ENCODE data around the gene CCAR1.
"Not testable (repeated sequence)": the region's sequence is repeated elsewhere in the genome, so short reads cannot be mapped to it uniquely, and the experiment has no call there.

Gene CCAR1

DNA sequence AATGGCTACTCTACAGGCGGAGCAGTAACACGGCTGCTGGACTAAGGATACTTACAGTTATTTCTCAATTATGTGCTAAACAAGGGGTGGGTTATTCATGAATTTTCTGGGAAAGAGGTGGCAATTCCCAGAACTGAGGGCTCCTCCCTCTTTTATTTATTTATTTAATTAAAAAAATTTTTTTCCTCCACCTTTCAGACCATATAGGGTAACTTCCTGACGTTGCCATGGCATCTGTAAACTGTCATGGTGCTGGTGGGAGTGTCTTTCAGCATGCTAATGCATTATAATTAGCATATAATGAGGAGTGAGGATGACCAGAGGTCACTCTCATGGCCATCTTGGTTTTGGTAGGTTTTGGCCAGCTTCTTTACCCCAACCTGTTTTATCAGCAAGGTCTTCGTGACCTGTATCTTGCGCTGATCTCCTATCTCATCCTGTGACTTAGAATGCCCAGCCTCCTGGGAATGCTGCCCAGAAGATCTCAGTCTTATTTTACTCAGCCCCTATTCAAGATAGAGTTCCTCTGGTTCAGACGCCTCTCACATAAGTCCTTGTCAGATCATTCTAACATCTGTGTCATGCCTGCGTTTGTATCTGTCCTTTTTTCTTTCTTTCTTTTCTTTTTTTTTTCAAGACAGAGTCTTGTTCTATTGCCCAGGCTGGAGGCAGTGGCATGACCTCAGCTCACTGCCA is 90.4 kb downstream of the CCAR1 start:
- no peak overlapping the region for H3K27ac ChIP-seq (ENCODE audit: low read depth, low read length)
- H3K36me3 ChIP-seq (ENCODE audit: control insufficient read depth, insufficient read depth, low read length) = no peaks in the 10 kb centered on the region
- H3K4me3 ChIP-seq (ENCODE audit: low read length) = no peak overlapping the region
- H3K18ac ChIP-seq (ENCODE audit: low read length) = no peak overlapping the region
- H2BK5ac ChIP-seq (ENCODE audit: low read length) = no peak overlapping the region
- H2AK5ac ChIP-seq (ENCODE audit: low read length) = no peak overlapping the region
- no peak overlapping the region for H4K5ac ChIP-seq (ENCODE audit: low read length)
- H3K23ac ChIP-seq (ENCODE audit: low read length) = no peak overlapping the region
- no peaks in the 10 kb centered on the region for H3K79me2 ChIP-seq (ENCODE audit: control insufficient read depth, insufficient read depth, low read length)
- no peak overlapping the region for H3K9ac ChIP-seq (ENCODE audit: low read length)
- no peaks in the 10 kb centered on the region for H3K27me3 ChIP-seq (ENCODE audit: insufficient read depth, low read length, poor library complexity)
- H3K4ac ChIP-seq (ENCODE audit: low read depth, low read length) = no peak overlapping the region
- H3K4me2 ChIP-seq (ENCODE audit: low read length) = no peak overlapping the region
- H3K56ac ChIP-seq (ENCODE audit: low read length) = no peak overlapping the region
- no peaks in the 10 kb centered on the region for H3K79me1 ChIP-seq (ENCODE audit: low read length)
- no peak overlapping the region for H4K8ac ChIP-seq (ENCODE audit: low read depth, low read length)
- no peaks in the 10 kb centered on the region for H3K4me1 ChIP-seq (ENCODE audit: control insufficient read depth, low read depth, low read length)
- H2BK15ac ChIP-seq (replicated peaks; ENCODE audit: low read depth) = no peak overlapping the region
- no peak overlapping the region for H2BK120ac ChIP-seq (ENCODE audit: low read depth, low read length)
- no CpG with 5 or more reads among the region's 7 CpGs for WGBS (ENCODE audit: extremely low coverage, insufficient coverage, low lambda C conversion rate)
- DNase-seq = no peak

DNA sequence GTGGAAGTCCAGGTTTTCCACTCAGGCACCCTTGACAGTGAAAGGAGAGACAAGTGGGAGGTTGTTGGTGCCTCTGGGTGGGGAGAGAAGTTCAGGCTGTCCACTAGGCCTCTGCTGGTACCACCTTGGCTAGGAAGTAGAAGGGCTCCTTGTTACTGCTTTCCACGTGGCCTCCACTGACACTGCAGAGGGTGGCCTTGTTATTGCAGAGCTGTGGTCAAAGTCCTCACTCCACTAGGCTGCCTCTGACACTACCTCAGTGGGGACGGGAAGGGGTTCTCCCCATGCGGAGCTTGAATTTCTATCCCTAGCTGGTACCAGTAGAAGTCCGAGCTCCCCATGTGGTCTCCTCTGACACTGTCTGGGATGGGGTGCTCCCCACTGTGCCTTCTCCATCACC is 91.4 kb downstream of the CCAR1 start:
- no peaks in the 10 kb centered on the region for H3K27me3 ChIP-seq (ENCODE audit: insufficient read depth, low read length, poor library complexity)
- no peak for DNase-seq
- H3K23ac ChIP-seq (ENCODE audit: low read length) = no peak overlapping the region
- no peak overlapping the region for H3K9ac ChIP-seq (ENCODE audit: low read length)
- no peak overlapping the region for H4K8ac ChIP-seq (ENCODE audit: low read depth, low read length)
- no peaks in the 10 kb centered on the region for H3K36me3 ChIP-seq (ENCODE audit: control insufficient read depth, insufficient read depth, low read length)
- H2BK5ac ChIP-seq (ENCODE audit: low read length) = no peak overlapping the region
- H3K79me1 ChIP-seq (ENCODE audit: low read length) = no peaks in the 10 kb centered on the region
- H3K18ac ChIP-seq (ENCODE audit: low read length) = no peak overlapping the region
- H2BK120ac ChIP-seq (ENCODE audit: low read depth, low read length) = no peak overlapping the region
- H2AK5ac ChIP-seq (ENCODE audit: low read length) = no peak overlapping the region
- H3K27ac ChIP-seq (ENCODE audit: low read depth, low read length) = no peak overlapping the region
- no peak overlapping the region for H3K4ac ChIP-seq (ENCODE audit: low read depth, low read length)
- no peak overlapping the region for H3K56ac ChIP-seq (ENCODE audit: low read length)
- H3K4me3 ChIP-seq (ENCODE audit: low read length) = no peak overlapping the region
- no peaks in the 10 kb centered on the region for H3K4me1 ChIP-seq (ENCODE audit: control insufficient read depth, low read depth, low read length)
- no peak overlapping the region for H3K4me2 ChIP-seq (ENCODE audit: low read length)
- WGBS (ENCODE audit: extremely low coverage, insufficient coverage, low lambda C conversion rate) = no CpG with 5 or more reads among the region's 4 CpGs
- H3K79me2 ChIP-seq (ENCODE audit: control insufficient read depth, insufficient read depth, low read length) = no peaks in the 10 kb centered on the region
- no peak overlapping the region for H4K5ac ChIP-seq (ENCODE audit: low read length)
- H2BK15ac ChIP-seq (replicated peaks; ENCODE audit: low read depth) = no peak overlapping the region

DNA sequence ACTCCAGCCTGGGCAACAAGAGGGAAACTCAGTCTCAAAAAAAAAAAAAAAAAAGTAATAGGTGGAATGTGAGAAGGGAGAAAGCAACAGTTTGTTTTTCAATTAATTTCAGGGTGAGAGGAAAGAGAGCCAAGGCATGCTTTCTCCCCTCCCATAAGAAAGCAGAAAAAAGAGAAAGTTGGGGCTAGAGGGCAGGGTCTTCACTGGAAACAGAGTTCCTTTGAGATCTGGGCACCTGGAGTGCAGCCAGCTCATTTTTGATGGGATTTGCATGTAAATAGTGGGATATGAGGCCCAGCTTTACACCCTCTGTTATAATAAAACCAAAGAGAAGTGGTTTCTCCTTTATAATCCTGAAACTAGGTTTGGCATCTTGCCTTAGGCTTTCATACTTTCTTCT is 92.5 kb downstream of the CCAR1 start:
- no peak overlapping the region for H2AK5ac ChIP-seq (ENCODE audit: low read length)
- no peak overlapping the region for H3K18ac ChIP-seq (ENCODE audit: low read length)
- no peak overlapping the region for H2BK5ac ChIP-seq (ENCODE audit: low read length)
- H2BK120ac ChIP-seq (ENCODE audit: low read depth, low read length) = no peak overlapping the region
- no peak overlapping the region for H3K9ac ChIP-seq (ENCODE audit: low read length)
- no peaks in the 10 kb centered on the region for H3K79me1 ChIP-seq (ENCODE audit: low read length)
- H3K4me2 ChIP-seq (ENCODE audit: low read length) = no peak overlapping the region
- H3K79me2 ChIP-seq (ENCODE audit: control insufficient read depth, insufficient read depth, low read length) = no peaks in the 10 kb centered on the region
- H3K27me3 ChIP-seq (ENCODE audit: insufficient read depth, low read length, poor library complexity) = no peaks in the 10 kb centered on the region
- no peak overlapping the region for H3K4me3 ChIP-seq (ENCODE audit: low read length)
- no peak overlapping the region for H2BK15ac ChIP-seq (replicated peaks; ENCODE audit: low read depth)
- no peaks in the 10 kb centered on the region for H3K4me1 ChIP-seq (ENCODE audit: control insufficient read depth, low read depth, low read length)
- no peak overlapping the region for H3K56ac ChIP-seq (ENCODE audit: low read length)
- DNase-seq = no peak
- no peak overlapping the region for H4K8ac ChIP-seq (ENCODE audit: low read depth, low read length)
- H3K23ac ChIP-seq (ENCODE audit: low read length) = no peak overlapping the region
- H3K36me3 ChIP-seq (ENCODE audit: control insufficient read depth, insufficient read depth, low read length) = no peaks in the 10 kb centered on the region
- no peak overlapping the region for H4K5ac ChIP-seq (ENCODE audit: low read length)
- H3K4ac ChIP-seq (ENCODE audit: low read depth, low read length) = no peak overlapping the region
- H3K27ac ChIP-seq (ENCODE audit: low read depth, low read length) = no peak overlapping the region

DNA sequence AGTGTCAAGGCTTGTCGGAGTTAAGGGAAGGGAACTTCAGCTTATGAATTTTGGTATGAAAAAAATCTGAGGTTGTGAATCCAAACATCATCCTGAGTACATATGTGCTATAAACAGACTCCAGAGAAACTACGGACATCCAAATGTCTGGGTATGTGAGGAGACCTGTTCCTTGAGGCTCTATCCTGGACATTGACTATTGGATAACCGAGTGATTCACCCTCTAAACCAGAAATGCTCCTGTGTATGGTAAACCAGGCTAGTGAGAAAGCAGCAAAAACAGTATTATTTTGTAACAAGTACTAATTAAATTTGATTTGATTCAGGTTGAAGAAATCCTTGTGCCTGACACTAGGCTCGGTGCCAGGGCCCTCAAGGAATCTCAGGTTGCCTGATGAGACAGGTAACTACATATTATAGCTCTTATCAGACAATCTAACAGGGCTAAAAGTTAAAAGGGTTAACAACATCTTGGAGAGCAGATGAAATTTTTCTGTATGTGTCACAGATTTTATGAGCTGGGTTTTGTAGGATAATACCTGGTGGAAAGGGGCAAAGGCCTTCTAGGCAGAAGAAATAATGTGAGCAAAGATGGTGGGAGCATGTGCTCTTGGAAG is 95.9 kb downstream of the CCAR1 start:
- Histone ChIP-seq H3K27me3 (ENCODE audit: insufficient read depth, low read length, poor library complexity) (no peaks in the 10 kb centered on the region), H3K18ac (ENCODE audit: low read length) (no peak overlapping the region), H2AK5ac (ENCODE audit: low read length) (no peak overlapping the region), H4K8ac (ENCODE audit: low read depth, low read length) (no peak overlapping the region), H3K27ac (ENCODE audit: low read depth, low read length) (no peak overlapping the region), H3K56ac (ENCODE audit: low read length) (peak overlapping the region; percentile 7), H3K79me1 (ENCODE audit: low read length) (no peaks in the 10 kb centered on the region), H3K36me3 (ENCODE audit: control insufficient read depth, insufficient read depth, low read length) (no peaks in the 10 kb centered on the region), H4K5ac (ENCODE audit: low read length) (no peak overlapping the region), H3K4ac (ENCODE audit: low read depth, low read length) (no peak overlapping the region), H3K79me2 (ENCODE audit: control insufficient read depth, insufficient read depth, low read length) (no peaks in the 10 kb centered on the region), H3K4me1 (ENCODE audit: control insufficient read depth, low read depth, low read length) (no peaks in the 10 kb centered on the region), H3K23ac (ENCODE audit: low read length) (no peak overlapping the region), H2BK15ac (replicated peaks; ENCODE audit: low read depth) (no peak overlapping the region), H3K4me2 (ENCODE audit: low read length) (no peak overlapping the region), H3K4me3 (ENCODE audit: low read length) (no peak overlapping the region), H2BK120ac (ENCODE audit: low read depth, low read length) (no peak overlapping the region), H2BK5ac (ENCODE audit: low read length) (no peak overlapping the region), H3K9ac (ENCODE audit: low read length) (no peak overlapping the region)
- no peak for DNase-seq
- WGBS (ENCODE audit: extremely low coverage, insufficient coverage, low lambda C conversion rate) = no CpG with 5 or more reads among the region's 4 CpGs

DNA sequence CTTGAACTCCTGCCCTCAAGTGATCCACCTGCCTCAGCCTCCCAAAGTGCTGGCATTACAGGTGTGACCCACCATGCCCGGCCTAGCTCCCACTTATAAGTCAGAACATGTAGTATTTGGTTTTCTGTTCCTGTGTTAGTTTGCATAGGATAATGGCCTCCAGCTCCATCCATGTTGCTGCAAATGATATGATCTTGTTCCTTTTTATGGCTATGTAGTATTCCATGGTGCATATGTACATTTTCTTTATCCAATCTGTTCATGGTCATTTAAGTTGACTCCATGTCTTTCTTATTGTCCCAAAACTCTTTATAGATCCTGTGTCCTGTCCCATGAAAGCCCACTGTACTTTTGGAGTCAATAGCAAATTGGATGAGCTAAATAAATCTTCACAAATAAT is 99.3 kb downstream of the CCAR1 start:
- not testable (repeated sequence) for H3K36me3 ChIP-seq (ENCODE audit: control insufficient read depth, insufficient read depth, low read length); H4K8ac ChIP-seq (ENCODE audit: low read depth, low read length); H2BK5ac ChIP-seq (ENCODE audit: low read length); H3K4me1 ChIP-seq (ENCODE audit: control insufficient read depth, low read depth, low read length); H3K23ac ChIP-seq (ENCODE audit: low read length); H3K4me2 ChIP-seq (ENCODE audit: low read length); H3K27me3 ChIP-seq (ENCODE audit: insufficient read depth, low read length, poor library complexity); H2BK15ac ChIP-seq (replicated peaks; ENCODE audit: low read depth); H3K56ac ChIP-seq (ENCODE audit: low read length); H3K9ac ChIP-seq (ENCODE audit: low read length); H4K5ac ChIP-seq (ENCODE audit: low read length); H3K4ac ChIP-seq (ENCODE audit: low read depth, low read length); H3K18ac ChIP-seq (ENCODE audit: low read length); H3K79me2 ChIP-seq (ENCODE audit: control insufficient read depth, insufficient read depth, low read length); DNase-seq; H3K79me1 ChIP-seq (ENCODE audit: low read length); H3K4me3 ChIP-seq (ENCODE audit: low read length); H2BK120ac ChIP-seq (ENCODE audit: low read depth, low read length); H3K27ac ChIP-seq (ENCODE audit: low read depth, low read length); H2AK5ac ChIP-seq (ENCODE audit: low read length)
- no CpG with 5 or more reads among the region's 1 CpG for WGBS (ENCODE audit: extremely low coverage, insufficient coverage, low lambda C conversion rate)

DNA sequence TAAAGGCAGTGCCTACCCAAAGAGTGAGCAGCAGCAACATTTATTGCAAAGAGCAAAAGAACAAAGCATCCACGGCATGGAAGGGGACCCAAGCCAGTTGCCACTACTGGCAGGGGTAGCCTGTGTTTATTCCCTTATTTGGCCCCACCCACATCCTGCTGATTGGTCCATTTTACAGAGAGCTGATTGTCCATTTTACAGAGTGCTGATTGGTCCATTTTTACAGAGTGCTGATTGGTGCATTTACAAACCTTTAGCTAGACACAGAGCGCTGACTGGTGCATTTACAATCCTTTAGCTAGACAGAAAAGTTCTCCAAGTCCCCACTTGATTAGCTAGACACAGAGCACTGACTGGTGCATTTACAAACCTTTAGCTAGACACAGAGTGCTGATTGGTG is 101.6 kb downstream of the CCAR1 start:
- H3K27ac ChIP-seq (ENCODE audit: low read depth, low read length) = not testable (repeated sequence)

More for the DNA sequence above, 101.6 kb downstream of the CCAR1 start:
- not testable (repeated sequence) for DNase-seq; H4K5ac ChIP-seq (ENCODE audit: low read length); H3K79me1 ChIP-seq (ENCODE audit: low read length); H2BK15ac ChIP-seq (replicated peaks; ENCODE audit: low read depth); H3K18ac ChIP-seq (ENCODE audit: low read length); H2BK5ac ChIP-seq (ENCODE audit: low read length); H3K4me1 ChIP-seq (ENCODE audit: control insufficient read depth, low read depth, low read length); H2AK5ac ChIP-seq (ENCODE audit: low read length); H3K36me3 ChIP-seq (ENCODE audit: control insufficient read depth, insufficient read depth, low read length); H3K4me2 ChIP-seq (ENCODE audit: low read length); H3K79me2 ChIP-seq (ENCODE audit: control insufficient read depth, insufficient read depth, low read length); H3K23ac ChIP-seq (ENCODE audit: low read length); H3K9ac ChIP-seq (ENCODE audit: low read length); H4K8ac ChIP-seq (ENCODE audit: low read depth, low read length); H2BK120ac ChIP-seq (ENCODE audit: low read depth, low read length); H3K27me3 ChIP-seq (ENCODE audit: insufficient read depth, low read length, poor library complexity); H3K56ac ChIP-seq (ENCODE audit: low read length); H3K4me3 ChIP-seq (ENCODE audit: low read length); H3K4ac ChIP-seq (ENCODE audit: low read depth, low read length)
- no CpG with 5 or more reads among the region's 2 CpGs for WGBS (ENCODE audit: extremely low coverage, insufficient coverage, low lambda C conversion rate)
